IMR-90 (cell line): Measurements from ENCODE around the gene ZC3H7B. TPM values are rescaled to one million over a fixed set of nuclear protein-coding genes. Genes with fewer than 3 reads are reported as not detected.

Experiments
- ATAC-seq: fragments of 200-7000 bp; cut with Tn5 transposase; 2 replicates; pipeline ENCODE4 v1.9.1; 2020; ENCODE audit warnings: low read depth, mild to moderate bottlenecking, moderate library complexity
- BruUV-seq: library from RNA; stranded (reverse); fragments of 400-500 nt; replicated peaks from 2 replicates; lab custom pipeline; 2021; lab: Mats Ljungman, UMichigan
- CTCF ChIA-PET: fragments of 300-600 bp; formaldehyde crosslinking; extraction: SDS; loops from one replicate; lab custom pipeline; 2021; ENCODE audit warnings: antibody characterized with exemption; lab: Yijun Ruan, JAX
- POLR2A ChIA-PET: fragments of 300-600 bp; sonication (Branson Sonifier 250); formaldehyde crosslinking; loops from one replicate; lab custom pipeline; 2022; ENCODE audit warnings: antibody characterized with exemption; ENCODE audit not compliant: unreplicated experiment; lab: Charles Lee
- DNase-seq: peaks from one replicate; pipeline ENCODE4 v3.0.0; 2013
- H2AFZ ChIP-seq: replicated peaks from 2 replicates; pipeline ENCODE3; 2013; ENCODE audit warnings: low read length, mild to moderate bottlenecking; ENCODE audit not compliant: poor library complexity
- H2AK5ac ChIP-seq: 2 replicates; pipeline ENCODE4 v1.6.1; 2013; ENCODE audit warnings: low read depth, low read length, inconsistent platforms
- H2AK9ac ChIP-seq: replicated peaks from 2 replicates; pipeline ENCODE3; 2013; ENCODE audit warnings: mild to moderate bottlenecking, low read depth, low read length, moderate library complexity; ENCODE audit not compliant: poor library complexity
- H2BK120ac ChIP-seq: 2 replicates; pipeline ENCODE4 v1.6.1; 2013; ENCODE audit warnings: low read depth, low read length, inconsistent platforms
- H2BK15ac ChIP-seq: 3 replicates; pipeline ENCODE4 v1.6.1; 2013; ENCODE audit warnings: low read depth, low read length, inconsistent platforms
- H2BK20ac ChIP-seq: 2 replicates; pipeline ENCODE4 v1.6.1; 2013; ENCODE audit warnings: low read depth, mild to moderate bottlenecking, inconsistent platforms, low read length, moderate library complexity
- H2BK5ac ChIP-seq: 2 replicates; pipeline ENCODE4 v1.6.1; 2013; ENCODE audit warnings: mild to moderate bottlenecking, low read depth, low read length, inconsistent platforms; ENCODE audit not compliant: poor library complexity, severe bottlenecking
- H3K14ac ChIP-seq: replicated peaks from 2 replicates; pipeline ENCODE4 v1.6.1; 2013; ENCODE audit warnings: low read depth, low read length, inconsistent platforms
- H3K18ac ChIP-seq: 2 replicates; pipeline ENCODE4 v1.6.1; 2013; ENCODE audit warnings: low read depth, low read length, control low read depth
- H3K23ac ChIP-seq: 2 replicates; pipeline ENCODE4 v1.6.1; 2013; ENCODE audit warnings: low read depth, low read length, inconsistent platforms
- H3K27ac ChIP-seq: 2 replicates; pipeline ENCODE4 v1.5.1; 2013; ENCODE audit warnings: mild to moderate bottlenecking, control low read depth, low read length; ENCODE audit not compliant: insufficient read depth
- H3K27me3 ChIP-seq: 2 replicates; pipeline ENCODE4 v1.6.1; 2013; ENCODE audit warnings: low read length; ENCODE audit not compliant: control insufficient read depth, insufficient read depth
- H3K36me3 ChIP-seq: 2 replicates; pipeline ENCODE4 v1.6.1; 2013; ENCODE audit warnings: low read length, mixed read lengths; ENCODE audit not compliant: control insufficient read depth, insufficient read depth
- H3K4ac ChIP-seq: 2 replicates; pipeline ENCODE4 v1.6.1; 2013; ENCODE audit warnings: low read depth, low read length, inconsistent platforms
- H3K4me1 ChIP-seq: 2 replicates; pipeline ENCODE4 v1.6.1; 2013; ENCODE audit warnings: low read length, mixed read lengths; ENCODE audit not compliant: control insufficient read depth, insufficient read depth
- H3K4me2 ChIP-seq: 2 replicates; pipeline ENCODE4 v1.6.1; 2013; ENCODE audit warnings: low read depth, mild to moderate bottlenecking, control low read depth, low read length, moderate library complexity
- H3K4me3 ChIP-seq: 2 replicates; pipeline ENCODE4 v1.5.1; 2013; ENCODE audit warnings: low read depth, mild to moderate bottlenecking, control low read depth, low read length, moderate library complexity; ENCODE audit not compliant: insufficient read depth
- H3K56ac ChIP-seq: 2 replicates; pipeline ENCODE4 v1.6.1; 2013; ENCODE audit warnings: low read length, inconsistent platforms; ENCODE audit not compliant: insufficient read depth; ENCODE audit errors: extremely low read depth
- H3K79me1 ChIP-seq, 2 experiments: 2 replicates each; pipeline ENCODE4 v1.6.1; 2013; ENCODE audit warnings: low read length in 2 of 2, inconsistent platforms in 1 of 2, low read depth in 1 of 2
- H3K9ac ChIP-seq: 2 replicates; pipeline ENCODE4 v1.6.1; 2013; ENCODE audit warnings: low read depth, low read length, control low read depth
- H3K9me1 ChIP-seq: 2 replicates; pipeline ENCODE4 v1.6.1; 2013; ENCODE audit warnings: low read length, inconsistent platforms; ENCODE audit not compliant: insufficient read depth
- H3K9me3 ChIP-seq: 2 replicates; pipeline ENCODE4 v1.6.1; 2013; ENCODE audit warnings: low read length; ENCODE audit not compliant: control insufficient read depth, insufficient read depth
- H4K20me1 ChIP-seq: 2 replicates; pipeline ENCODE4 v1.6.1; 2013; ENCODE audit warnings: low read length, inconsistent platforms; ENCODE audit not compliant: insufficient read depth
- H4K5ac ChIP-seq: 2 replicates; pipeline ENCODE4 v1.6.1; 2013; ENCODE audit warnings: mild to moderate bottlenecking, low read depth, low read length, control low read depth
- H4K8ac ChIP-seq, 2 experiments: 2 replicates each; pipeline ENCODE4 v1.6.1; 2013; ENCODE audit warnings: low read depth in 2 of 2, low read length in 2 of 2, control low read depth in 1 of 2, inconsistent platforms in 1 of 2
- H4K91ac ChIP-seq: 2 replicates; pipeline ENCODE4 v1.6.1; 2013; ENCODE audit warnings: low read depth, low read length, inconsistent platforms; ENCODE audit not compliant: insufficient read depth
- CEBPB ChIP-seq: IDR thresholded peaks from 2 replicates; pipeline ENCODE4 v1.6.1; 2012; ENCODE audit warnings: low read depth, low read length, improper control_type of control experiment
- ELK1 ChIP-seq: fragments of 150-350 bp; IDR thresholded peaks from 2 replicates; pipeline ENCODE4 v1.6.1; 2016; ENCODE audit warnings: low read depth, mild to moderate bottlenecking, low read length, moderate library complexity, borderline replicate concordance
- FOS ChIP-seq: fragments of 150-350 bp; IDR thresholded peaks from 2 replicates; pipeline ENCODE4 v1.6.1; 2016; ENCODE audit warnings: low read depth, low read length
- NFE2L2 ChIP-seq: fragments of 150-350 bp; IDR thresholded peaks from 2 replicates; pipeline ENCODE4 v1.6.1; 2016; ENCODE audit warnings: low read depth, mild to moderate bottlenecking, low read length
- POLR2A ChIP-seq: IDR thresholded peaks from 2 replicates; pipeline ENCODE4 v1.6.1; 2012; ENCODE audit warnings: mild to moderate bottlenecking, low read depth, low read length
- RAD21 ChIP-seq: IDR thresholded peaks from 2 replicates; pipeline ENCODE4 v1.6.1; 2012; ENCODE audit warnings: low read length, improper control_type of control experiment
- RFX5 ChIP-seq: IDR thresholded peaks from 2 replicates; pipeline ENCODE4 v1.8.0; 2012; ENCODE audit warnings: low read depth, mild to moderate bottlenecking, low read length, moderate library complexity
- SMC3 ChIP-seq: fragments of 150-350 bp; IDR thresholded peaks from 2 replicates; pipeline ENCODE4 v1.6.1; 2016; ENCODE audit warnings: low read depth, mild to moderate bottlenecking, antibody characterized with exemption, low read length, moderate library complexity
- WGBS, 2 experiments: methylation state at CpG; one replicate each; pipeline versions ENCODE4 v1.1.5 to v1.1.7; 2013; ENCODE audit warnings: missing lambda C conversion rate in 2 of 2; ENCODE audit not compliant: insufficient read length in 1 of 2; ENCODE audit errors: extremely low coverage in 2 of 2; 5-methylcytosine and 5-hydroxymethylcytosine counted together
- dilution Hi-C: fragments of 300-500 bp; cut with HindIII; formaldehyde crosslinking; loops from one replicate; pipeline ENCODE4 v1.14.3; 2018; ENCODE audit warnings: low sequenced_read_pairs; ENCODE audit not compliant: unreplicated experiment
- in situ Hi-C: fragments of 300-500 bp; cut with MboI; formaldehyde crosslinking; loops from 3 replicates; pipeline ENCODE4 v1.14.3; 2019; ENCODE audit warnings: low sequenced_read_pairs, inconsistent platforms, mixed read lengths
- intact Hi-C: fragments of 100-400 bp; cut with micrococcal nuclease; formaldehyde crosslinking; loops from 2 replicates; pipeline ENCODE4 v1.10.0; 2022
- polyA plus RNA-seq, 3 experiments: library from polyadenylated mRNA; depleted of rRNA; stranded (reverse); fragments of >200 nt; gene quantifications; 2 replicates each; pipeline ENCODE4 v1.2.3, GENCODE V29; 2012; ENCODE audit warnings: low replicate concordance in 1 of 3
- total RNA-seq: library from RNA; depleted of rRNA; stranded (reverse); fragments of >200 nt; gene quantifications from 2 replicates; pipeline ENCODE4 v1.2.3, GENCODE V29; 2012

Gene ZC3H7B
- total and polyA plus RNA-seq, 2 of the 4 experiments (the other 2 are of a cell fraction) = 37.6 to 72.3 TPM

GRCh38 chr22:41382098-41382578 lies 80.8 kb downstream of the ZC3H7B start:
- H2BK5ac ChIP-seq = peak overlapping the region; percentile 14
- dilution Hi-C loops = no loop called here
- no TSS peak for BruUV-seq

More at GRCh38 chr22:41382098-41382578, 80.8 kb downstream of the ZC3H7B start:
- H4K8ac ChIP-seq = peak overlapping the region; percentile 48 to 59; a peak in 2 of 4 replicates
- H3K36me3 ChIP-seq = no peaks in the 10 kb centered on the region; the same call in 1 of the 2 replicates
- H3K27ac ChIP-seq = peak overlapping the region; percentile 57
- CTCF ChIA-PET = interaction anchor here (0.5 to 1.7 kb wide), 2 partner anchors 17 to 22 kb away, joined by 3 to 9 read pairs; no protein-coding TSS in a partner anchor
- H2BK15ac ChIP-seq = no peak overlapping the region
- in situ Hi-C loops = no loop called here
- no CpG with 5 or more reads among the region's 35 CpGs for WGBS, 2 experiments
- peak overlapping the region; percentile 90 for H2AFZ ChIP-seq
- H3K4me3 ChIP-seq = peak overlapping the region; percentile 64
- intact Hi-C loops = no loop called here
- peak overlapping the region; percentile 45; the same call in 1 of the 2 replicates for H2AK5ac ChIP-seq
- POLR2A ChIA-PET = interaction anchor here (0.6 kb wide), 3 partner anchors 56 to 1240 kb away, joined by 5 to 11 read pairs (median 6); no protein-coding TSS in a partner anchor
- TF ChIP-seq CEBPB (no peak), ELK1 (no peak), RFX5 (no peak), SMC3 (no peak), NFE2L2 (no peak), FOS (no peak), POLR2A (no peak), RAD21 (no peak)
- no peak overlapping the region; the same call in 1 of the 2 replicates for H3K23ac ChIP-seq
- peak overlapping the region; percentile 74 for H3K9ac ChIP-seq
- H4K5ac ChIP-seq = no peak overlapping the region
- H3K9me1 ChIP-seq = no peaks in the 10 kb centered on the region
- peak overlapping the region; percentile 83 for H3K4me2 ChIP-seq
- H4K91ac ChIP-seq = no peak overlapping the region; the same call in 1 of the 2 replicates
- no peaks in the 10 kb centered on the region for H3K27me3 ChIP-seq
- DNase-seq (no peak), ATAC-seq (peak; percentile 59)
- H3K56ac ChIP-seq = no peak overlapping the region
- no peak overlapping the region; the same call in 1 of the 2 replicates for H3K18ac ChIP-seq
- H3K9me3 ChIP-seq = no peaks in the 10 kb centered on the region
- H3K4ac ChIP-seq = 0 out of 2 replicates have a peak overlapping the region, but pooled peaks have one; percentile 6
- H4K20me1 ChIP-seq = no peaks in the 10 kb centered on the region
- H3K14ac ChIP-seq = 0 out of 2 replicates have a peak overlapping the region, but pooled peaks have one; percentile 67
- peak overlapping the region; percentile 83 for H2AK9ac ChIP-seq
- no peak overlapping the region for H2BK120ac ChIP-seq
- H3K4me1 ChIP-seq = peaks cover 9% of the 10 kb centered on the region
- H2BK20ac ChIP-seq = no peak overlapping the region
- peaks cover 13 to 31% of the 10 kb centered on the region in 2 experiments for H3K79me1 ChIP-seq
